Measurements from ENCODE around the gene TNFRSF18. TPM values are rescaled to one million over a fixed set of nuclear protein-coding genes. Genes with fewer than 3 reads are reported as not detected.

The TNFRSF18 gene
- total and polyA plus RNA-seq, 2 donors (not counting 1 experiment from before 2014, with no cell fraction given) = 10.1 to 33.5 TPM

- DNase-seq (no peak), ATAC-seq (ENCODE audit: low read depth) (no peak)
- H3K4me1 Mint-ChIP-seq = no peaks in the 10 kb centered on the region
- H3K27me3 Mint-ChIP-seq = no peaks in the 10 kb centered on the region
- no peak overlapping the region for H3K9ac ChIP-seq (ENCODE audit: low read length)
- H3K4me3 ChIP-seq (ENCODE audit: control extremely low read depth in 1 of 5, extremely low read depth in 1 of 5, insufficient read depth in 1 of 5, low read depth in 2 of 5, low read length in 4 of 5) = no peak overlapping the region
- H3K9me3 Mint-ChIP-seq (ENCODE audit: insufficient read depth) = no peaks in the 10 kb centered on the region
- H3K36me3 ChIP-seq (replicated peaks in 1 of 2; ENCODE audit: control extremely low read depth in 1 of 2, control insufficient read depth in 1 of 2, extremely low read depth in 1 of 2, insufficient read depth in 2 of 2, low read length in 1 of 2) = no peaks in the 10 kb centered on the region
- no peak overlapping the region for H3K27ac ChIP-seq (ENCODE audit: low read length in 2 of 2)
- H3K9me3 ChIP-seq (ENCODE audit: control extremely low read depth in 1 of 3, control insufficient read depth in 2 of 3, insufficient read depth in 1 of 3, low read length in 2 of 3) = peaks cover 0 to 10% (median 0%) of the 10 kb centered on the region in 3 donors
- no peak overlapping the region for H3K27ac Mint-ChIP-seq
- 86% methylated on average over 22 of the region's 30 CpGs for WGBS (ENCODE audit: insufficient coverage)
- ChIA-PET POLR2A (no interaction called here), CTCF (no interaction called here)
- intact Hi-C loops (cut with micrococcal nuclease) = no loop called here
- no peak overlapping the region for H3K4me3 Mint-ChIP-seq
- H2AFZ ChIP-seq (ENCODE audit: insufficient read depth, low read depth, low read length, poor library complexity, severe bottlenecking) = no peak overlapping the region
- peaks cover 3% of the 10 kb centered on the region for H3K79me2 ChIP-seq (ENCODE audit: control insufficient read depth, insufficient read depth, low read length)
- peaks cover 11 to 14% of the 10 kb centered on the region in 2 donors for H3K4me1 ChIP-seq (ENCODE audit: control insufficient read depth in 2 of 2, insufficient read depth in 2 of 2, low read length in 2 of 2)
- H4K20me1 ChIP-seq (ENCODE audit: control insufficient read depth, insufficient read depth, low read length, poor library complexity, severe bottlenecking) = peaks cover 11% of the 10 kb centered on the region
- TF ChIP-seq CTCF (IDR thresholded peaks at IDR 0.05) (no peak), EZH2 (IDR thresholded peaks at IDR 0.05; ENCODE audit: borderline replicate concordance, insufficient read depth, low read depth, low read length, poor library complexity, severe bottlenecking) (no peak)
- H3K27me3 ChIP-seq (replicated peaks in 1 of 4; ENCODE audit: control extremely low read depth in 1 of 4, control insufficient read depth in 3 of 4, insufficient read depth in 4 of 4, low read length in 3 of 4) = peaks cover 0 to 45% (median 13%) of the 10 kb centered on the region in 4 experiments
- H3K4me2 ChIP-seq (replicated peaks; ENCODE audit: low read depth, low read length, poor library complexity, severe bottlenecking) = no peak overlapping the region
These were observed 37.9 kb upstream of the TNFRSF18 start for GRCh38 chr1:1244192-1244811.

- H3K79me2 ChIP-seq (ENCODE audit: control insufficient read depth, insufficient read depth, low read length) = peaks cover 3% of the 10 kb centered on the region
- no peak overlapping the region for H3K4me3 ChIP-seq (ENCODE audit: control extremely low read depth in 1 of 5, extremely low read depth in 1 of 5, insufficient read depth in 1 of 5, low read depth in 2 of 5, low read length in 4 of 5)
- H3K27me3 Mint-ChIP-seq = no peaks in the 10 kb centered on the region
- CTCF ChIA-PET = no interaction called here
- POLR2A ChIA-PET = no interaction called here
- no peak overlapping the region for H3K4me3 Mint-ChIP-seq
- no peak overlapping the region for H3K27ac ChIP-seq (ENCODE audit: low read length in 2 of 2)
- H2AFZ ChIP-seq (ENCODE audit: insufficient read depth, low read depth, low read length, poor library complexity, severe bottlenecking) = no peak overlapping the region
- 83% methylated on average over 23 of the region's 23 CpGs for WGBS (ENCODE audit: insufficient coverage)
- DNase-seq (no peak), ATAC-seq (ENCODE audit: low read depth) (no peak)
- H3K4me2 ChIP-seq (replicated peaks; ENCODE audit: low read depth, low read length, poor library complexity, severe bottlenecking) = no peak overlapping the region
- H3K27ac Mint-ChIP-seq = no peak overlapping the region
- no peaks in the 10 kb centered on the region for H3K36me3 ChIP-seq (replicated peaks in 1 of 2; ENCODE audit: control extremely low read depth in 1 of 2, control insufficient read depth in 1 of 2, extremely low read depth in 1 of 2, insufficient read depth in 2 of 2, low read length in 1 of 2)
- no peak overlapping the region for H3K9ac ChIP-seq (ENCODE audit: low read length)
- peaks cover 0 to 10% (median 0%) of the 10 kb centered on the region in 3 donors for H3K9me3 ChIP-seq (ENCODE audit: control extremely low read depth in 1 of 3, control insufficient read depth in 2 of 3, insufficient read depth in 1 of 3, low read length in 2 of 3)
- peaks cover 11% of the 10 kb centered on the region for H4K20me1 ChIP-seq (ENCODE audit: control insufficient read depth, insufficient read depth, low read length, poor library complexity, severe bottlenecking)
- no peaks in the 10 kb centered on the region for H3K9me3 Mint-ChIP-seq (ENCODE audit: insufficient read depth)
- peaks cover 11 to 14% of the 10 kb centered on the region in 2 donors for H3K4me1 ChIP-seq (ENCODE audit: control insufficient read depth in 2 of 2, insufficient read depth in 2 of 2, low read length in 2 of 2)
- intact Hi-C loops (cut with micrococcal nuclease) = no loop called here
- H3K27me3 ChIP-seq (replicated peaks in 1 of 4; ENCODE audit: control extremely low read depth in 1 of 4, control insufficient read depth in 3 of 4, insufficient read depth in 4 of 4, low read length in 3 of 4) = peaks cover 0 to 49% (median 15%) of the 10 kb centered on the region in 4 experiments
- TF ChIP-seq CTCF (IDR thresholded peaks at IDR 0.05) (no peak), EZH2 (IDR thresholded peaks at IDR 0.05; ENCODE audit: borderline replicate concordance, insufficient read depth, low read depth, low read length, poor library complexity, severe bottlenecking) (no peak)
- H3K4me1 Mint-ChIP-seq = no peaks in the 10 kb centered on the region
These were observed 37.4 kb upstream of the TNFRSF18 start for GRCh38 chr1:1243807-1244191.
